ENCODE measurements around the gene PTPRC.

The PTPRC gene

GRCh38 chr1:198696211-198696610, 57.4 kb downstream of the PTPRC start:
- Mint-ChIP-seq H3K9me3 (no peaks in the 10 kb centered on the region), H3K4me1 (ENCODE audit: low read depth) (peaks cover 46% of the 10 kb centered on the region), H3K27ac (peak overlapping the region; percentile 67), H3K4me3 (peak overlapping the region; percentile 42), H3K36me3 (ENCODE audit: low read depth) (peaks cover 75% of the 10 kb centered on the region), H3K27me3 (no peaks in the 10 kb centered on the region)
- intact Hi-C loops (cut with micrococcal nuclease): loop anchor here (10.0 kb wide), 1 partner anchor 401 kb away; no protein-coding TSS in a partner anchor

GRCh38 chr1:198699167-198700015, 60.6 kb downstream of the PTPRC start:
- H3K9me3 Mint-ChIP-seq: no peaks in the 10 kb centered on the region
- H3K27me3 Mint-ChIP-seq: no peaks in the 10 kb centered on the region
- peaks cover 30% of the 10 kb centered on the region for H3K4me1 Mint-ChIP-seq (ENCODE audit: low read depth)
- intact Hi-C loops (cut with micrococcal nuclease): loop anchor here (10.0 kb wide), 1 partner anchor 405 kb away; no protein-coding TSS in a partner anchor
- H3K4me3 Mint-ChIP-seq: no peak overlapping the region
- peaks cover 90% of the 10 kb centered on the region for H3K36me3 Mint-ChIP-seq (ENCODE audit: low read depth)
- H3K27ac Mint-ChIP-seq: peak overlapping the region; percentile 23

GRCh38 chr1:198700016-198700392, 61.2 kb downstream of the PTPRC start:
- intact Hi-C loops (cut with micrococcal nuclease): no loop called here
- no peak overlapping the region for H3K4me3 Mint-ChIP-seq
- H3K27ac Mint-ChIP-seq: no peak overlapping the region
- H3K4me1 Mint-ChIP-seq (ENCODE audit: low read depth): peaks cover 24% of the 10 kb centered on the region
- no peaks in the 10 kb centered on the region for H3K27me3 Mint-ChIP-seq
- H3K36me3 Mint-ChIP-seq (ENCODE audit: low read depth): peaks cover 90% of the 10 kb centered on the region
- H3K9me3 Mint-ChIP-seq: no peaks in the 10 kb centered on the region

- no peaks in the 10 kb centered on the region for H3K9me3 Mint-ChIP-seq
- intact Hi-C loops (cut with micrococcal nuclease): no loop called here
- H3K4me1 Mint-ChIP-seq (ENCODE audit: low read depth): peaks cover 20% of the 10 kb centered on the region
- no peaks in the 10 kb centered on the region for H3K27me3 Mint-ChIP-seq
- no peak overlapping the region for H3K4me3 Mint-ChIP-seq
- peaks cover 90% of the 10 kb centered on the region for H3K36me3 Mint-ChIP-seq (ENCODE audit: low read depth)
- peak overlapping the region; percentile 56 for H3K27ac Mint-ChIP-seq
Measured at GRCh38 chr1:198700396-198700795, 61.6 kb downstream of the PTPRC start.

GRCh38 chr1:198701250-198701649, 62.4 kb downstream of the PTPRC start:
- intact Hi-C loops (cut with micrococcal nuclease): no loop called here
- H3K4me3 Mint-ChIP-seq: no peak overlapping the region
- peaks cover 96% of the 10 kb centered on the region for H3K36me3 Mint-ChIP-seq (ENCODE audit: low read depth)
- H3K27me3 Mint-ChIP-seq: no peaks in the 10 kb centered on the region
- no peaks in the 10 kb centered on the region for H3K9me3 Mint-ChIP-seq
- no peak overlapping the region for H3K27ac Mint-ChIP-seq
- peaks cover 16% of the 10 kb centered on the region for H3K4me1 Mint-ChIP-seq (ENCODE audit: low read depth)

- peaks cover 96% of the 10 kb centered on the region for H3K36me3 Mint-ChIP-seq (ENCODE audit: low read depth)
- no peak overlapping the region for H3K4me3 Mint-ChIP-seq
- H3K27me3 Mint-ChIP-seq: no peaks in the 10 kb centered on the region
- H3K27ac Mint-ChIP-seq: no peak overlapping the region
- H3K4me1 Mint-ChIP-seq (ENCODE audit: low read depth): peaks cover 9% of the 10 kb centered on the region
- intact Hi-C loops (cut with micrococcal nuclease): no loop called here
- no peaks in the 10 kb centered on the region for H3K9me3 Mint-ChIP-seq
Measured at GRCh38 chr1:198701766-198702539, 63.1 kb downstream of the PTPRC start.

GRCh38 chr1:198708761-198709525, 70.1 kb downstream of the PTPRC start:
- no peak overlapping the region for H3K4me3 Mint-ChIP-seq
- intact Hi-C loops (cut with micrococcal nuclease): no loop called here
- H3K9me3 Mint-ChIP-seq: no peaks in the 10 kb centered on the region
- peaks cover 97% of the 10 kb centered on the region for H3K36me3 Mint-ChIP-seq (ENCODE audit: low read depth)
- no peak overlapping the region for H3K27ac Mint-ChIP-seq
- H3K27me3 Mint-ChIP-seq: no peaks in the 10 kb centered on the region
- no peaks in the 10 kb centered on the region for H3K4me1 Mint-ChIP-seq (ENCODE audit: low read depth)

GRCh38 chr1:198711837-198712236, 73.0 kb downstream of the PTPRC start:
- H3K36me3 Mint-ChIP-seq (ENCODE audit: low read depth): peaks cover 95% of the 10 kb centered on the region
- H3K27ac Mint-ChIP-seq: no peak overlapping the region
- no peaks in the 10 kb centered on the region for H3K27me3 Mint-ChIP-seq
- no peaks in the 10 kb centered on the region for H3K9me3 Mint-ChIP-seq
- intact Hi-C loops (cut with micrococcal nuclease): loop anchor here (5.0 kb wide), 1 partner anchor 40 kb away; no protein-coding TSS in a partner anchor
- no peak overlapping the region for H3K4me3 Mint-ChIP-seq
- H3K4me1 Mint-ChIP-seq (ENCODE audit: low read depth): no peaks in the 10 kb centered on the region

GRCh38 chr1:198713081-198713480, 74.2 kb downstream of the PTPRC start:
- H3K4me1 Mint-ChIP-seq (ENCODE audit: low read depth): peaks cover 6% of the 10 kb centered on the region
- H3K36me3 Mint-ChIP-seq (ENCODE audit: low read depth): peaks cover 97% of the 10 kb centered on the region
- no peak overlapping the region for H3K27ac Mint-ChIP-seq
- H3K27me3 Mint-ChIP-seq: no peaks in the 10 kb centered on the region
- intact Hi-C loops (cut with micrococcal nuclease): loop anchor here (5.0 kb wide), 1 partner anchor 39 kb away; no protein-coding TSS in a partner anchor
- no peak overlapping the region for H3K4me3 Mint-ChIP-seq
- no peaks in the 10 kb centered on the region for H3K9me3 Mint-ChIP-seq

GRCh38 chr1:198714271-198714670, 75.4 kb downstream of the PTPRC start:
- Mint-ChIP-seq H3K4me3 (no peak overlapping the region), H3K27me3 (no peaks in the 10 kb centered on the region), H3K4me1 (ENCODE audit: low read depth) (peaks cover 6% of the 10 kb centered on the region), H3K27ac (no peak overlapping the region), H3K36me3 (ENCODE audit: low read depth) (peaks cover 94% of the 10 kb centered on the region), H3K9me3 (no peaks in the 10 kb centered on the region)
- intact Hi-C loops (cut with micrococcal nuclease): loop anchor here (5.0 kb wide), 1 partner anchor 38 kb away; no protein-coding TSS in a partner anchor

- peaks cover 94% of the 10 kb centered on the region for H3K36me3 Mint-ChIP-seq (ENCODE audit: low read depth)
- intact Hi-C loops (cut with micrococcal nuclease): no loop called here
- H3K27me3 Mint-ChIP-seq: no peaks in the 10 kb centered on the region
- no peak overlapping the region for H3K27ac Mint-ChIP-seq
- no peaks in the 10 kb centered on the region for H3K9me3 Mint-ChIP-seq
- peaks cover 6% of the 10 kb centered on the region for H3K4me1 Mint-ChIP-seq (ENCODE audit: low read depth)
- H3K4me3 Mint-ChIP-seq: no peak overlapping the region
Measured at GRCh38 chr1:198716051-198716450, 77.2 kb downstream of the PTPRC start.

GRCh38 chr1:198717510-198717909, 78.7 kb downstream of the PTPRC start:
- Mint-ChIP-seq H3K9me3 (no peaks in the 10 kb centered on the region), H3K4me3 (no peak overlapping the region), H3K27ac (peak overlapping the region; percentile 20), H3K27me3 (no peaks in the 10 kb centered on the region), H3K36me3 (ENCODE audit: low read depth) (peaks cover 81% of the 10 kb centered on the region), H3K4me1 (ENCODE audit: low read depth) (peaks cover 6% of the 10 kb centered on the region)
- intact Hi-C loops (cut with micrococcal nuclease): no loop called here

GRCh38 chr1:198723127-198723526, 84.3 kb downstream of the PTPRC start:
- Mint-ChIP-seq H3K36me3 (ENCODE audit: low read depth) (peaks cover 78% of the 10 kb centered on the region), H3K27ac (no peak overlapping the region), H3K27me3 (no peaks in the 10 kb centered on the region), H3K9me3 (no peaks in the 10 kb centered on the region), H3K4me1 (ENCODE audit: low read depth) (peaks cover 17% of the 10 kb centered on the region), H3K4me3 (no peak overlapping the region)
- intact Hi-C loops (cut with micrococcal nuclease): loop anchor here (1.0 kb wide), 1 partner anchor 10 kb away; no protein-coding TSS in a partner anchor
